Activated CD8-positive, alpha-beta memory T cell treated with anti-CD3 and anti-CD28 coated beads, Interleukin-2, amount 50 U/mL, for 48 hours (primary cell): ENCODE measurements around the gene SLIT1.
A peak's percentile ranks its signal among the peaks of the same experiment; 100 is the strongest.

Experiments used
- DNase-seq: peaks from one replicate; pipeline ENCODE4 v3.0.0-alpha.2; 2020

SLIT1 gene

GRCh38 chr10:97185326-97186058 is at the start of gene SLIT1:
TSS of gene SLIT1 (minus strand) at chr10:97185959. CDS start at chr10:97185674, 285 bp downstream.
- DNase-seq = no peak

DNA sequence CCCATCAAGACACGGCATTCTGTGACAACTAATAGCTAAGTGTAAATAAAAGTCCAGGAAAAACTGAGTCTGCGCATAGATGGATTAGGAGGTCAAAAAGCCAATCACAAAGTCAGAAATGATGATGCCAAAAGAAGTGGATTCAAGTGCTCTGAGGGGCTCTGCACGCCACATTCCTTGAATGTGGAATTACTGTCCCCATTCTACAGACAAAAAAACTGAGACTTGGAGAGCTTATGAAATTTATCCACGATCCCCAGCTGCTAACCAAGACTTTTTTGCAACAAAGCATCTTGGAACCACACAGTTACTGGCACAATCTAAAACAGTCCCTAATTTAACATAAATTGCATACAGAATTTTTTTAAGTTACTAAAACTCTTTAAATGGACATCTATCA is 49.6 kb upstream of the SLIT1 start:
- no peak for DNase-seq

DNA sequence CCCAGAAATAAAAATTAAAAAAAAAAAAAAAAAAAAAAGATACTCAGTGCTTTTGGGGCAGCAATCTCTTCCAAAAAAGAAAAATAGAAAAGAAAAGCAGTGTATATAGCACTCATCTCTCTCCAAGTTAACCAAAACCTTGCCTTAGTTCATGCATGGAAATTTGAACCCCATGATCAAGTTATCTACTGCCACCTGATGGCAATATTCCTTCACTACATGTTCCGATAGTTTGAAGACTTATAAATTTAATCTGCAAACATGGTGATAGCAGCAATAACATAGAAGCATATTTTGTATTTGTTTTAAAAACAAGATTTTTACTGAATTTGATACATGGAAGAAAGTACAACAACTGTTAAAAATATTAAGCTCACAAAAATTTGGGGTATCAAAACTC is 48.6 kb upstream of the SLIT1 start:
- no peak for DNase-seq

DNA sequence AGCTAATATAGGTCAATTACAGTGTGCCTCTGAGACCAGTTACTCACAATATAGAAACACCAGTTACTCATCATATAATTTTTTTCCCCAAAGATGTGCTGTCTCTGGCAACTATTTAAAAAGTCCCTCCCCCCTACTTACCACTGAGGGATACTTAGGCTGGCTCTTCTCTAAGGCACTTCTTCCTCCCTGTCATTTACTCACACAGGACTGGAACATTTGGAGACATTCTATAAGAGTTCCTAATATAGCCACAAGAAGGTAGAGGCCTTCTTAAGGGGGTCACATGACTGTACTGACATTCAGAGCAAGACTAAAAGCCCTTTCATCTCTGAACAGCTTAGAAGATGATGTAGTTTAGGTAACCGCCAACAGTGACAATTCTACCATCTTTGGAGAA is 44.4 kb upstream of the SLIT1 start:
- DNase-seq = no peak

GRCh38 chr10:97229322-97230015 is 43.7 kb upstream of the SLIT1 start:
- no peak for DNase-seq

- DNase-seq = no peak
These were observed 43.0 kb upstream of the SLIT1 start for GRCh38 chr10:97228775-97229157.

GRCh38 chr10:97228130-97228774 is 42.5 kb upstream of the SLIT1 start:
- DNase-seq = no peak

GRCh38 chr10:97226398-97226797 is 40.6 kb upstream of the SLIT1 start:
- DNase-seq = no peak

GRCh38 chr10:97224483-97225435 is 39.0 kb upstream of the SLIT1 start:
- peak; percentile 60 for DNase-seq

- no peak for DNase-seq
These were observed 36.7 kb upstream of the SLIT1 start for GRCh38 chr10:97222326-97222961.

GRCh38 chr10:97220355-97220754 is 34.6 kb upstream of the SLIT1 start:
- no peak for DNase-seq

DNA sequence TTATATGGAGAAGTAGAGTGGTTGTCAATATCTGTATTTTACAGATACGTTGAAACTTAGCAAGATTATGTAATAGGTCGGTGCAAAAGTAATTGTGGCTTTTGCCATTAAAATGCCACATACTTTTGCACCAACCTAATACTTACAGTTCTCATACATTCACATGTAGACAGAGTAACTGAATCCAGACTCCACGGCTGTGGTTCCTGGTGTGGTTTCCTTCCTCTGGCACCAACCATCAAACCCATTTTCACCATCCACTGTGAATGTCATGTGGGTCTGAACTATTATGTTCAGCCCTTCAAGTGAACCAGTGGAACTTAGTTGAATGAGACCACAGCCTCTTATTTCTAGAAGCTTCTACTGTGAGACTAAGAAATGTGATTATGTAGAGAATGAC is 31.5 kb upstream of the SLIT1 start:
- no peak for DNase-seq

DNA sequence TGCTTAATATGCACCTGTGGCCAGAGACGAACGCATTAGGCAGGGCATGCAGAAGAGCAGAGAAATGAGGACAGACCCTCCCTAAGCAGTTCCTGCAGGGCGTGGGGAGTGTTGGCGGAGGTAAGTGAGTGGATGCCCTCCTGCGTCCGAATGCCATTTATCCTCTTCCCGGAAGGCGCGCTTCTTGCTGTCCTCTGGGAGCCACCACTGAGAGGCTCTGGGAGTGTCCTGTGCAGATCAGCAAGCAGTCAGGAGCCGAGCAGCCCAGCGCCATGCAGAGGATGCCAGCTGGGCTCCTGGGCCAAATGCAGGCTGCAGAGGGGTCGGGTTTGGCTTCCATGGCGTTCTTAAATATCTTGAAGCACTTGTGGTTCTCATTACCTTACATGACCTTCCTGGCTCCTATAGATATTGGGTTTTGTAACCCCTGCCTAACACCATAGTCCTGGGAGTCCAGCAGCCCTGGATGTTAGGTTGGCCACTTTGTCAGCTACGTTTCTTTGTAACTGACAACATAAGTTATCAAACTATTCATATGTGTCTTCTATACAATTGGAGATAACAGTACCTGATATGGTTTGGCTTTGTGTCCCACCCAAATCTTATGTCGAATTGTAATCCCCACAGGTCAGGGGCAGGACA is 30.0 kb upstream of the SLIT1 start:
- no peak for DNase-seq

DNA sequence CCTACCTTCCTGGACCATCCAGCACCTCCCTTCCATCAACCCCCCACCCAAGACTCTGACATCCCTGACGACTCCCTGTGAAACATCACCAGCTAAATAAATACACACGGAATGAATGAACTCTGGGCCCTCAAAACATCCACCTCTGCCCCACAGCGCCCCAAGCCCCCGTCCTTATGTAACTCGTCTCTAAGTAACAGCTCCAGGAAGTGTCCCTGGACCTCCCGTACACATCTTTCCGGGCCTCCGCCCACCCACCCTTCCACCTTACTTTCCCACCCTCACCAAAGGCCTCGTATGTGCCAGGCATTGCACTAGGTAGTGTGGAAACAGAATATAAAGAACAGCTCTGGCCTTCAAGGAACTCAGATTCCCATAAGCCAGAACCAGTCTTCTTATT is 27.7 kb upstream of the SLIT1 start:
- DNase-seq = no peak

DNA sequence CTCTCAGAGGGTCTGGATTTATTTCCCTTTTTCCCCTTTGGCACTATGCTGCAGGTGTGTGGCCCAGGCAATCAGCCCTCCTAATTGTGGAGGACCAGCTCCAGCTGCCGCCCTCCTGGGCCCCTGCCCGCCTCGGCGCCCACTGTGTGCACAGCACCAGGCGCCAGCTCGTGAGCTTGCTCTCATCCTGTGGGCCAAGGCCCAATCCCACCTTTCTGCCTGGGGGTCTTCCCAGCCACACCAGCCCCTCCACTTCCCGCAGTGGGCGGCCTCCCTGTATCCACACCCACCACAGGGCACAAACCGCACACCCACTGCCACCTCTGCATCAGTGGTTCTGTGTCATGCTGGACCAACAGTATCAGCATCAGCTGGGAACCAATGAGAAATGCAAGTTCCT is 25.5 kb upstream of the SLIT1 start:
- no peak for DNase-seq

GRCh38 chr10:97210543-97210960 is 24.8 kb upstream of the SLIT1 start:
- DNase-seq = peak; percentile 94

DNA sequence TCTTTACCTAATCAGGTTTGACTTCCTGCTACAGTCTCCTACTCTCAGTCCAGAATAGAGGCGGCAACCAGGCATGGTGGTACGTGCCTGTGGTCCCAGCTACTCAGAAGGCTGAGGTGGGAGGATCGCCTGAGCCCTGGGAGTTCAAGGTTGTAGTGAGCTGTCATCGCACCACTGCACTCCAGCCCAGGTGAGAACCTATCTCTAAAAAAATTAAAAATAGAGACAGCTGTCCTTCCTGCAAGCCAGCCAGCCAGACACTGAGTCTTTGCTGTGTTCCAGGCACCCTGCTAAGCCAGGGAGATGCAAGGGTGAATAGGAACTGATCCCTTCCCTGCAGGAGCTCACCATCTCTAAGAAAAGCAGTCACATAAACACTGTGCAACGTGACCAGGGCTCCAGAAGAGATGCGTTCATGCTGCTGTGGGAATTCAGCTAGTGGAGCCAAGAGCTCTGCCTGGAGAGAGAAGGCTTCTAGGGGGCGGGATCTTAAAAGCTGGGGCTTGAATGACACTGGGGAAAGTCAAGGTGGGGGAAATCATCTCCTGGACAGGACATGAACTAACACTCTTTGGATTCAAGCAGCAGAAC is 22.1 kb upstream of the SLIT1 start:
- peak; percentile 37 for DNase-seq

- peak; percentile 47 for DNase-seq
These were observed 21.4 kb upstream of the SLIT1 start for GRCh38 chr10:97207131-97207530.

DNA sequence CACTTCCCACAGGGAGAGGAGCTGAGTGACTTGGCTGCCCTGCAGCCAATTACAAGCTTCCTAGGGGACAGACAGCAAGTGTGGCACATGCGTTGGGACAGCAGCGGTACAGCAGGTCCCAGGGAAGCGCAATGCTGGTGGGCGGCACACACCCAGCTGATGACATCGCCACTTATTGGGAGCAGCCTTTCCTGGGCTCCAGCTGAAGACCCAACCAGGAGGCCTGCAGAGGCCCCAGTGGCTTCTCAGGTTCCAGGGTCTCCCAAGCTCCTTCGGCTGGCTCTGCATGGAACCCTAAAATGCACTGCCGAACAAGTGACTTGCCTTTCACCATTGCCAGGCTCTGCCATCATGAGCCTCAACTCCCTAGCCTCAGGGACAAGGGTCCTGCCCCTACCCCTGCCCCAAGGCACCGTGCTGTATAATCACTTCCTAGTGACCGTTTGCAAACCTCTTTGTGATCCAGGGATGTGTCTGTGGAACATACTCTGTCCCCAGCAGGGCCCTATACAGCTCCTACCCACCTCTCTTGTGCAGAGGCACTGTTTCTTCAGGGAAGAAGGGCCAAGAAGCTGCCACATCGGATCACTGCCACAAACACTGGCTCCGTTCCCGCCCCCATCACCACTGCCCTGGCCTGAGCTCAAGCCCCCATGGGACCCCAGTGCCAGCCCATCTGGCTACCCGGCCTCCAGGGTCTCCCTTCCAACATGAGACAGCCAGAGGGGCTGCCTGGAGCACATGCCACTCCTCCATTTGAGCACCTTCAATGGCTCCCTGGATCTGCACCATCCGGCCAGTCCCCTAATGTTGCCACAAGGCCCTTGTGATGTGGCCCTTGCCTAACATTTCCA is 19.3 kb upstream of the SLIT1 start:
- no peak for DNase-seq

- no peak for DNase-seq
These were observed 17.5 kb upstream of the SLIT1 start for GRCh38 chr10:97203220-97203619.

- DNase-seq = no peak
These were observed 14.9 kb upstream of the SLIT1 start for GRCh38 chr10:97200616-97201015.
